Erythroblast (primary cell): ENCODE data around the gene DENND5B.
"Not testable (repeated sequence)": the region's sequence is repeated elsewhere in the genome, so short reads cannot be mapped to it uniquely, and the experiment has no call there.

Experiments
- DNase-seq, 2 experiments: peaks; one replicate each; lab custom pipeline; 2025; lab: John Stamatoyannopoulos, UW
- GATA1 ChIP-seq: IDR thresholded peaks from 2 replicates; pipeline ENCODE4 v1.6.1; 2011; ENCODE audit warnings: low read depth, mild to moderate bottlenecking, control low read depth, low read length, moderate library complexity
- POLR2A ChIP-seq: IDR thresholded peaks from 2 replicates; pipeline ENCODE4 v1.6.1; 2011; ENCODE audit warnings: mild to moderate bottlenecking, low read length

DENND5B gene

GRCh38 chr12:31583878-31584277 lies 7.1 kb downstream of the DENND5B start:
- no peak for TF ChIP-seq POLR2A
- no peak for TF ChIP-seq GATA1
- no peak for DNase-seq

- no peak for DNase-seq
Measured at GRCh38 chr12:31582155-31582554, 8.8 kb downstream of the DENND5B start.

GRCh38 chr12:31578632-31579031 lies 12.3 kb downstream of the DENND5B start:
- DNase-seq = no peak
- TF ChIP-seq GATA1 = no peak
- TF ChIP-seq POLR2A = no peak

More at GRCh38 chr12:31582155-31582554, 8.8 kb downstream of the DENND5B start:
- TF ChIP-seq GATA1 (no peak), POLR2A (no peak)

- TF ChIP-seq POLR2A (no peak), GATA1 (no peak)
- no peak for DNase-seq
Measured at GRCh38 chr12:31574803-31575575, 15.9 kb downstream of the DENND5B start.

GRCh38 chr12:31574367-31574766 lies 16.6 kb downstream of the DENND5B start:
- not testable (repeated sequence) for DNase-seq

GRCh38 chr12:31572900-31573600 lies 17.9 kb downstream of the DENND5B start:
- TF ChIP-seq POLR2A (no peak), GATA1 (no peak)
- DNase-seq = no peak

- TF ChIP-seq GATA1 (no peak), POLR2A (no peak)
- no peak for DNase-seq
Measured at GRCh38 chr12:31570880-31571279, 20.1 kb downstream of the DENND5B start.

GRCh38 chr12:31569517-31569916 lies 21.4 kb downstream of the DENND5B start:
- DNase-seq = not testable (repeated sequence)

- TF ChIP-seq GATA1 (no peak), POLR2A (no peak)
- DNase-seq = no peak
Measured at GRCh38 chr12:31568498-31568897, 22.4 kb downstream of the DENND5B start.

- DNase-seq = no peak
Measured at GRCh38 chr12:31567029-31567428, 23.9 kb downstream of the DENND5B start.

GRCh38 chr12:31566547-31566946 lies 24.4 kb downstream of the DENND5B start:
- TF ChIP-seq GATA1 (no peak), POLR2A (no peak)

More at GRCh38 chr12:31567029-31567428, 23.9 kb downstream of the DENND5B start:
- TF ChIP-seq GATA1 (no peak), POLR2A (no peak)

GRCh38 chr12:31562594-31563328 lies 28.2 kb downstream of the DENND5B start:
- TF ChIP-seq POLR2A (no peak), GATA1 (no peak)
- DNase-seq = no peak

More at GRCh38 chr12:31566547-31566946, 24.4 kb downstream of the DENND5B start:
- no peak for DNase-seq

GRCh38 chr12:31560516-31560915 lies 30.4 kb downstream of the DENND5B start:
- DNase-seq = no peak

GRCh38 chr12:31558521-31558920 lies 32.4 kb downstream of the DENND5B start:
- TF ChIP-seq POLR2A (no peak), GATA1 (no peak)
- DNase-seq = no peak

More at GRCh38 chr12:31560516-31560915, 30.4 kb downstream of the DENND5B start:
- TF ChIP-seq POLR2A (no peak), GATA1 (no peak)

GRCh38 chr12:31557707-31558106 lies 33.2 kb downstream of the DENND5B start:
- DNase-seq = no peak

GRCh38 chr12:31555466-31555865 lies 35.5 kb downstream of the DENND5B start:
- not testable (repeated sequence) for DNase-seq

More at GRCh38 chr12:31557707-31558106, 33.2 kb downstream of the DENND5B start:
- TF ChIP-seq POLR2A (no peak), GATA1 (no peak)

GRCh38 chr12:31550590-31550989 lies 40.3 kb downstream of the DENND5B start:
- DNase-seq = not testable (repeated sequence)
